ENCODE measurements around the gene MAGOHB. TPM values are rescaled to one million over a fixed set of nuclear protein-coding genes. Genes with fewer than 3 reads are reported as not detected.
"Not testable (repeated sequence)": the region's sequence is repeated elsewhere in the genome, so short reads cannot be mapped to it uniquely, and the experiment has no call there.

MAGOHB gene
- total RNA-seq, 1 experiment from 2014 or later: 72.0 TPM

GRCh38 chr12:10652192-10652591 is 38.8 kb upstream of the MAGOHB start:
- ChIA-PET CTCF (no interaction called here), POLR2A (ENCODE audit: low non-redundant PET) (no interaction called here)
- Histone ChIP-seq H3K27ac (ENCODE audit: low read depth, low read length, poor library complexity, severe bottlenecking) (no peak overlapping the region), H3K9me3 (ENCODE audit: low read depth, low read length, poor library complexity, severe bottlenecking) (peaks cover 8% of the 10 kb centered on the region), H3K4me1 (ENCODE audit: insufficient read depth, low read length, poor library complexity, severe bottlenecking) (peaks cover 4% of the 10 kb centered on the region), H3K36me3 (ENCODE audit: insufficient read depth, low read length, poor library complexity, severe bottlenecking) (no peaks in the 10 kb centered on the region), H3K4me3 (ENCODE audit: low read depth, low read length, poor library complexity, severe bottlenecking) (no peak overlapping the region), H3K27me3 (replicated peaks; ENCODE audit: insufficient read depth, low read depth, low read length, poor library complexity) (no peaks in the 10 kb centered on the region)
- no peak for TF ChIP-seq EZH2 (IDR thresholded peaks at IDR 0.05; ENCODE audit: borderline replicate concordance, low read depth, low read length, poor library complexity, severe bottlenecking)
- BruUV-seq (replicated peaks): no TSS peak
- intact Hi-C loops (cut with micrococcal nuclease; ENCODE audit: unreplicated experiment): no loop called here
- peak; percentile 9 for DNase-seq (ENCODE audit: low spot score)

- H3K4me3 ChIP-seq (ENCODE audit: low read depth, low read length, poor library complexity, severe bottlenecking); POLR2A ChIA-PET (ENCODE audit: low non-redundant PET); DNase-seq (ENCODE audit: low spot score); H3K36me3 ChIP-seq (ENCODE audit: insufficient read depth, low read length, poor library complexity, severe bottlenecking); H3K27me3 ChIP-seq (replicated peaks; ENCODE audit: insufficient read depth, low read depth, low read length, poor library complexity); H3K27ac ChIP-seq (ENCODE audit: low read depth, low read length, poor library complexity, severe bottlenecking); H3K4me1 ChIP-seq (ENCODE audit: insufficient read depth, low read length, poor library complexity, severe bottlenecking); CTCF ChIA-PET; intact Hi-C loops (cut with micrococcal nuclease; ENCODE audit: unreplicated experiment); BruUV-seq (replicated peaks): not testable (repeated sequence)
- H3K9me3 ChIP-seq (ENCODE audit: low read depth, low read length, poor library complexity, severe bottlenecking): peaks cover 12% of the 10 kb centered on the region
Observed at GRCh38 chr12:10646576-10646975, 33.2 kb upstream of the MAGOHB start.

- Histone ChIP-seq H3K36me3 (ENCODE audit: insufficient read depth, low read length, poor library complexity, severe bottlenecking) (no peaks in the 10 kb centered on the region), H3K9me3 (ENCODE audit: low read depth, low read length, poor library complexity, severe bottlenecking) (peaks cover 12% of the 10 kb centered on the region), H3K27ac (ENCODE audit: low read depth, low read length, poor library complexity, severe bottlenecking) (no peak overlapping the region), H3K27me3 (replicated peaks; ENCODE audit: insufficient read depth, low read depth, low read length, poor library complexity) (no peaks in the 10 kb centered on the region), H3K4me1 (ENCODE audit: insufficient read depth, low read length, poor library complexity, severe bottlenecking) (no peaks in the 10 kb centered on the region), H3K4me3 (ENCODE audit: low read depth, low read length, poor library complexity, severe bottlenecking) (no peak overlapping the region)
- BruUV-seq (replicated peaks): no TSS peak
- POLR2A ChIA-PET (ENCODE audit: low non-redundant PET): no interaction called here
- TF ChIP-seq EZH2 (IDR thresholded peaks at IDR 0.05; ENCODE audit: borderline replicate concordance, low read depth, low read length, poor library complexity, severe bottlenecking): no peak
- no peak for DNase-seq (ENCODE audit: low spot score)
- intact Hi-C loops (cut with micrococcal nuclease; ENCODE audit: unreplicated experiment): no loop called here
- CTCF ChIA-PET: no interaction called here
Observed at GRCh38 chr12:10645910-10646309, 32.5 kb upstream of the MAGOHB start.

- Histone ChIP-seq H3K9me3 (ENCODE audit: low read depth, low read length, poor library complexity, severe bottlenecking) (peaks cover 12% of the 10 kb centered on the region), H3K27me3 (replicated peaks; ENCODE audit: insufficient read depth, low read depth, low read length, poor library complexity) (no peaks in the 10 kb centered on the region), H3K4me3 (ENCODE audit: low read depth, low read length, poor library complexity, severe bottlenecking) (no peak overlapping the region), H3K27ac (ENCODE audit: low read depth, low read length, poor library complexity, severe bottlenecking) (no peak overlapping the region), H3K4me1 (ENCODE audit: insufficient read depth, low read length, poor library complexity, severe bottlenecking) (no peaks in the 10 kb centered on the region), H3K36me3 (ENCODE audit: insufficient read depth, low read length, poor library complexity, severe bottlenecking) (no peaks in the 10 kb centered on the region)
- intact Hi-C loops (cut with micrococcal nuclease; ENCODE audit: unreplicated experiment): no loop called here
- TF ChIP-seq CTCF (conservative IDR thresholded peaks at IDR 0.05; ENCODE audit: low read depth, low read length) (no peak), EZH2 (IDR thresholded peaks at IDR 0.05; ENCODE audit: borderline replicate concordance, low read depth, low read length, poor library complexity, severe bottlenecking) (no peak)
- DNase-seq (ENCODE audit: low spot score): no peak
- ChIA-PET POLR2A (ENCODE audit: low non-redundant PET) (no interaction called here), CTCF (interaction anchor here (0.6 kb wide), 1 partner anchor 453 kb away, joined by 3 read pairs; no protein-coding TSS in a partner anchor)
- BruUV-seq (replicated peaks): no TSS peak
Observed at GRCh38 chr12:10641735-10642500, 28.5 kb upstream of the MAGOHB start.
